Anterior cingulate cortex (tissue), 58 donors: ENCODE data around the gene CEP170B.
"Not testable (repeated sequence)": the region's sequence is repeated elsewhere in the genome, so short reads cannot be mapped to it uniquely, and the experiment has no call there.

Experiments
- DNase-seq, 58 donors: peaks; one replicate each; lab custom pipeline; 2025; lab: John Stamatoyannopoulos, UW

The CEP170B gene

GRCh38 chr14:104865081-104865630, at the start of gene CEP170B:
TSS of gene CEP170B (plus strand) at chr14:104865268. CDS start at chr14:104868451, 3,183 bp downstream.
- DNase-seq = peak in 8 of 58 donors; percentile 18 to 56 (median 30)

GRCh38 chr14:104816616-104816884, 48.5 kb upstream of the CEP170B start:
- DNase-seq = peak in 1 of 58 donors; percentile 56

- no peak for DNase-seq
Observed at GRCh38 chr14:104817930-104818713, 46.9 kb upstream of the CEP170B start.

- DNase-seq = no peak
Observed at GRCh38 chr14:104818714-104819161, 46.3 kb upstream of the CEP170B start.

GRCh38 chr14:104819361-104819781, 45.7 kb upstream of the CEP170B start:
- no peak for DNase-seq

- DNase-seq = peak in 30 of 58 donors; percentile 17 to 69 (median 37)
Observed at GRCh38 chr14:104820669-104821228, 44.3 kb upstream of the CEP170B start.

- DNase-seq = no peak
Observed at GRCh38 chr14:104821229-104821945, 43.7 kb upstream of the CEP170B start.

- DNase-seq = no peak
Observed at GRCh38 chr14:104821971-104822608, 43.0 kb upstream of the CEP170B start.

GRCh38 chr14:104822821-104823615, 42.0 kb upstream of the CEP170B start:
- DNase-seq = no peak

GRCh38 chr14:104824353-104824997, 40.6 kb upstream of the CEP170B start:
- no peak for DNase-seq

GRCh38 chr14:104826189-104826860, 38.7 kb upstream of the CEP170B start:
- peak in 56 of 58 donors; percentile 18 to 90 (median 80) for DNase-seq

GRCh38 chr14:104826861-104827176, 38.2 kb upstream of the CEP170B start:
- no peak for DNase-seq

GRCh38 chr14:104827177-104828055, 37.7 kb upstream of the CEP170B start:
- DNase-seq = peak in 1 of 58 donors; percentile 9

- DNase-seq = no peak
Observed at GRCh38 chr14:104830781-104831180, 34.3 kb upstream of the CEP170B start.

- not testable (repeated sequence) for DNase-seq
Observed at GRCh38 chr14:104836171-104836935, 28.7 kb upstream of the CEP170B start.

- DNase-seq = no peak
Observed at GRCh38 chr14:104841730-104842129, 23.3 kb upstream of the CEP170B start.

GRCh38 chr14:104843006-104843405, 22.1 kb upstream of the CEP170B start:
- no peak for DNase-seq
